K562 (cell line): ENCODE measurements around the gene SPTAN1. TPM values are rescaled to one million over a fixed set of nuclear protein-coding genes. Genes with fewer than 3 reads are reported as not detected.

Experiments used
- ATAC-seq: fragments of 200-7000 bp; cut with Tn5 transposase; 3 replicates; pipeline ENCODE4 v1.9.1; 2020; ENCODE audit warnings: moderate library complexity
- BruUV-seq: library from RNA; stranded (reverse); fragments of 400-500 nt; replicated peaks from 2 replicates; lab custom pipeline; 2021; lab: Mats Ljungman, UMichigan
- CTCF ChIA-PET: fragments of 300-600 bp; formaldehyde crosslinking; extraction: SDS; loops from one replicate; lab custom pipeline; 2021; ENCODE audit warnings: low intra/inter-chr PET ratio; lab: Yijun Ruan, JAX
- POLR2A ChIA-PET: fragments of 300-600, 350-650 bp; sonication (Branson Sonifier 250); formaldehyde crosslinking; extraction: SDS; loops from one replicate; lab custom pipeline; 2021; ENCODE audit warnings: antibody characterized with exemption, inconsistent platforms; lab: Yijun Ruan, JAX
- DNase-seq, 4 experiments: peaks; one replicate each; pipeline versions ENCODE4 v3.0.0 to v3.0.0-alpha.2; 2011 to 2018; ENCODE audit warnings: low spot score in 3 of 4, mixed read lengths in 3 of 4; ENCODE audit errors: extremely low read depth in 1 of 4
- FAIRE-seq: peaks from 2 replicates; lab custom pipeline; 2011; peaks lifted over from hg19 to GRCh38; lab: Jason Lieb, UNC
- H2AFZ ChIP-seq: 2 replicates; pipeline ENCODE4 v1.6.0; 2011; ENCODE audit warnings: low read depth, low read length, control low read depth, inconsistent platforms
- H3K27ac ChIP-seq: fragments of 200-600 bp; 3 replicates; pipeline ENCODE4 v1.8.0; 2011; ENCODE audit warnings: low read depth, mild to moderate bottlenecking, control low read depth, inconsistent platforms, low read length, moderate library complexity, mixed read lengths; ENCODE audit errors: extremely low read depth
- H3K27me3 ChIP-seq, 2 experiments: fragments of 300-600 bp in 1 of 2; 2 replicates in 1 of 2; 3 replicates in 1 of 2; pipeline versions ENCODE4 v1.6.0 to v1.8.0; 2011; ENCODE audit warnings: inconsistent platforms in 2 of 2, low read length in 2 of 2, mild to moderate bottlenecking in 1 of 2, mixed read lengths in 1 of 2, moderate library complexity in 1 of 2; ENCODE audit not compliant: control insufficient read depth in 2 of 2, insufficient read depth in 2 of 2
- H3K36me3 ChIP-seq: fragments of 300-600 bp; 3 replicates; pipeline ENCODE4 v1.8.0; 2011; ENCODE audit warnings: mild to moderate bottlenecking, low read length, inconsistent platforms; ENCODE audit not compliant: control insufficient read depth, insufficient read depth
- H3K4me1 ChIP-seq, 2 experiments: fragments of 200-600 bp in 1 of 2; replicated peaks in 1 of 2; 2 replicates in 1 of 2; 3 replicates in 1 of 2; pipeline versions ENCODE4 v1.5.1 to v1.8.0; 2011; ENCODE audit warnings: inconsistent platforms in 2 of 2, low read length in 2 of 2, mild to moderate bottlenecking in 1 of 2, mixed read lengths in 1 of 2, moderate library complexity in 1 of 2; ENCODE audit not compliant: control insufficient read depth in 2 of 2, insufficient read depth in 2 of 2
- H3K4me2 ChIP-seq: 2 replicates; pipeline ENCODE4 v1.6.1; 2011; ENCODE audit warnings: low read length, control low read depth, inconsistent platforms, mixed read lengths; ENCODE audit not compliant: insufficient read depth
- H3K4me3 ChIP-seq: fragments of 200-600 bp; sonication (generic), shearing (Covaris generic); 2 replicates; pipeline ENCODE4 v1.5.1; 2016; ENCODE audit warnings: control low read depth, inconsistent platforms
- H3K79me2 ChIP-seq: fragments of 200-600 bp; 3 replicates; pipeline ENCODE4 v1.8.0; 2011; ENCODE audit warnings: low read length, inconsistent platforms; ENCODE audit not compliant: control insufficient read depth, insufficient read depth
- H3K9ac ChIP-seq, 2 experiments: 2 replicates each; pipeline versions ENCODE4 v1.6.0 to v1.6.1; 2011; ENCODE audit warnings: low read depth in 2 of 2, low read length in 2 of 2, control low read depth in 1 of 2, inconsistent platforms in 1 of 2, mild to moderate bottlenecking in 1 of 2, mixed read lengths in 1 of 2; ENCODE audit not compliant: insufficient read depth in 1 of 2
- H3K9me1 ChIP-seq: one replicate; pipeline ENCODE4 v1.6.0; 2011; ENCODE audit warnings: inconsistent platforms, mild to moderate bottlenecking, low read length, moderate library complexity; ENCODE audit not compliant: control insufficient read depth, insufficient read depth
- H3K9me3 ChIP-seq: replicated peaks from 2 replicates; pipeline ENCODE4 v1.5.1; 2011; ENCODE audit warnings: low read depth, low read length, inconsistent platforms; ENCODE audit not compliant: control insufficient read depth, insufficient read depth
- H4K20me1 ChIP-seq: replicated peaks from 2 replicates; pipeline ENCODE4 v1.6.1; 2011; ENCODE audit warnings: low read length, inconsistent platforms, mixed read lengths; ENCODE audit not compliant: control insufficient read depth, insufficient read depth
- CHD1 ChIP-seq: fragments of 200-600 bp; sonication (generic); IDR thresholded peaks from one replicate; pipeline ENCODE4 v1.6.1; 2012; ENCODE audit warnings: mild to moderate bottlenecking, moderate library complexity, low read length, inconsistent platforms
- HDAC1 ChIP-seq, 2 experiments: fragments of 450-650 bp; IDR thresholded peaks; 2 replicates each; pipeline ENCODE4 v1.6.1; 2016 to 2017; ENCODE audit warnings: inconsistent platforms in 1 of 2, mild to moderate bottlenecking in 1 of 2, moderate library complexity in 1 of 2
- NCOR1 ChIP-seq: fragments of 450-650 bp; IDR thresholded peaks from 2 replicates; pipeline ENCODE4 v1.6.1; 2016; ENCODE audit warnings: mild to moderate bottlenecking, moderate library complexity
- PCBP1 ChIP-seq: fragments of 200-400 bp; formaldehyde crosslinking; IDR thresholded peaks from 2 replicates; pipeline ENCODE4 v1.6.1; 2018; ENCODE audit warnings: mild to moderate bottlenecking, low read depth, low read length; ENCODE audit not compliant: poor library complexity, severe bottlenecking
- ZFP36 ChIP-seq: fragments of 150-350 bp; IDR thresholded peaks from 2 replicates; pipeline ENCODE4 v1.6.1; 2018; ENCODE audit warnings: low read length, low read depth; ENCODE audit not compliant: partially characterized antibody
- ZNF449 ChIP-seq: fragments of 250-450 bp; sonication (Bioruptor Pico); IDR thresholded peaks from 2 replicates; pipeline ENCODE4 v1.8.0; 2022; ENCODE audit warnings: moderate library complexity, mild to moderate bottlenecking, inconsistent platforms
- ZNF639 ChIP-seq, 2 experiments: fragments of 200-800 bp in 1 of 2; sonication (Bioruptor generic) in 1 of 2; sonication (generic) in 1 of 2; formaldehyde crosslinking in 1 of 2; IDR thresholded peaks in 1 of 2; conservative IDR thresholded peaks in 1 of 2; 2 replicates each; pipeline versions ENCODE4 v1.5.0 to v1.6.1; 2016 to 2020; ENCODE audit warnings: missing compliant biosample characterization in 1 of 2, missing genetic modification characterization in 1 of 2, missing genetic modification reagents in 1 of 2
- WGBS: fragments of 100-300 bp; shearing (Covaris generic); methylation state at CpG from one replicate; pipeline ENCODE4 v1.1.6; 2016; ENCODE audit warnings: low coverage, mixed read lengths; ENCODE audit not compliant: insufficient coverage; ENCODE audit errors: missing lambda C conversion rate; 5-methylcytosine and 5-hydroxymethylcytosine counted together
- in situ Hi-C: fragments of 300-500 bp; cut with MboI; formaldehyde crosslinking; loops from 4 replicates; pipeline ENCODE4 v1.15.0; 2018; ENCODE audit warnings: inconsistent platforms, mixed read lengths
- intact Hi-C: fragments of 100-400 bp; cut with micrococcal nuclease; formaldehyde crosslinking; loops from 2 replicates; pipeline ENCODE4 v1.14.2; 2022
- polyA plus RNA-seq, 8 experiments: library from polyadenylated mRNA; depleted of rRNA in 4 of 8; stranded (reverse) in 5 of 8; unstranded in 3 of 8; fragments of >200 nt; fragmentation: Nextera tagmentation in 2 of 8; fragmentation: Illumina TruSeq in 1 of 8; extraction: Ambion mirVana in 2 of 8; extraction: Trizol in 1 of 8; gene quantifications; 2 replicates each; pipeline versions ENCODE4 v1.2.1 to v1.2.3, GENCODE V29; 2011 to 2014; ENCODE audit warnings: inconsistent platforms in 1 of 8, missing spikeins in 1 of 8
- total RNA-seq, 7 experiments: library from RNA; depleted of rRNA in 6 of 7; stranded (reverse); fragments of >200 nt in 6 of 7; fragmentation: Illumina TruSeq in 2 of 7; extraction: Trizol in 2 of 7; gene quantifications; 2 replicates each; pipeline versions ENCODE4 v1.2.1 to v1.2.3, GENCODE V29; 2011 to 2021; ENCODE audit warnings: low replicate concordance in 1 of 7

The SPTAN1 gene
- total and polyA plus RNA-seq, 9 of the 15 experiments (the other 6 are each of a cell fraction or from before 2014, with no cell fraction given) = 1.5 to 13.5 (median 6.8) TPM

- H3K4me2 ChIP-seq = no peak overlapping the region
- no peaks in the 10 kb centered on the region; a peak in 1 of 5 replicates for H3K4me1 ChIP-seq
- POLR2A ChIA-PET = no interaction called here
These were observed 90.4 kb downstream of the SPTAN1 start for GRCh38 chr9:128642675-128643245.

More at GRCh38 chr9:128642675-128643245, 90.4 kb downstream of the SPTAN1 start:
- in situ Hi-C loops = no loop called here
- no peaks in the 10 kb centered on the region for H3K9me3 ChIP-seq
- intact Hi-C loops = no loop called here
- BruUV-seq = no TSS peak
- TF ChIP-seq ZFP36 (no peak), CHD1 (no peak), NCOR1 (no peak), ZNF449 (CRISPR knock-in tag) (no peak), PCBP1 (no peak), HDAC1 (IDR thresholded peaks at IDR 0.05) (no peak), ZNF639 (CRISPR knock-in tag; conservative IDR thresholded peaks at IDR 0.05 in 1 of 2, IDR thresholded peaks at IDR 0.05 in 1 of 2) (no peak)
- TF ChIP-seq, all 486 proteins: peak for 0
- Histone ChIP-seq H2AFZ (no peak overlapping the region), H3K36me3 (peaks cover 47% of the 10 kb centered on the region), H3K79me2 (peaks cover 22% of the 10 kb centered on the region), H3K9ac (no peak overlapping the region), H3K27ac (no peak overlapping the region), H3K9me1 (no peaks in the 10 kb centered on the region), H3K4me3 (no peak overlapping the region), H3K27me3 (no peaks in the 10 kb centered on the region), H4K20me1 (peaks cover 6% of the 10 kb centered on the region)
- ATAC-seq (no peak), FAIRE-seq (no peak), DNase-seq (no peak)
- CTCF ChIA-PET = no interaction called here
- WGBS = 92% methylated on average over 12 of the region's 12 CpGs
